SK-N-SH (cell line): ENCODE data around the gene TTC23.

Source experiments
- NRF1 ChIP-seq: IDR thresholded peaks from 2 replicates; pipeline ENCODE4 v1.6.1; 2012; ENCODE audit warnings: low read depth, mild to moderate bottlenecking, low read length
- POLR2AphosphoS5 ChIP-seq: IDR thresholded peaks from 2 replicates; pipeline ENCODE4 v1.6.1; 2012; ENCODE audit warnings: low read depth, low read length
- SIN3A ChIP-seq: IDR thresholded peaks from 2 replicates; pipeline ENCODE4 v1.6.1; 2012; ENCODE audit warnings: low read depth, mild to moderate bottlenecking, low read length, moderate library complexity, borderline replicate concordance
- TF ChIP-seq, protein P1 (sequence below): fragments of 200-600 bp; sonication (generic); IDR thresholded peaks from 2 replicates; pipeline ENCODE4 v1.6.1; 2017; ENCODE audit warnings: antibody characterized with exemption, mild to moderate bottlenecking, moderate library complexity
- TF ChIP-seq, protein P2 (sequence below): IDR thresholded peaks from 2 replicates; pipeline ENCODE4 v1.4.0; 2012; ENCODE audit warnings: low read depth, borderline replicate concordance

DNA sequence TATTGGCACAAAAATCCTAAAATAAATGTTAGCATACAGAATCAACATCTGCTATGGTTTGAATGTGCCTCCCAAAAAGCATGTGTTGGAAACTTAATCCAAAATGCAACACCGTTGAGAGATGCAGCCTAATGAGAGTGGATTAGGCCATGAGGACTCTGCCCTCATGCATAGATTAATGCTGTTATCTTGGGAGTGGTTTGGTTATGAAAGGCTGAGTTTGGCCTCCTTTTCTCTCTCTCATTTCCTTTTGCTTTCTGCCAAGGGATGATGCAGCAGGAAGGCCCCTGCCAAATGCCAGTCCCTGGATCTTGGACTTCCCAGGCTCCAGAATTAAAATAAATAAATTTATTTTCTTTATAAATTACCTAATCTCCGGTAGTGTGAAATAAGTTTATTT is 95.1 kb downstream of the TTC23 start:
- TF ChIP-seq, protein P1, sequence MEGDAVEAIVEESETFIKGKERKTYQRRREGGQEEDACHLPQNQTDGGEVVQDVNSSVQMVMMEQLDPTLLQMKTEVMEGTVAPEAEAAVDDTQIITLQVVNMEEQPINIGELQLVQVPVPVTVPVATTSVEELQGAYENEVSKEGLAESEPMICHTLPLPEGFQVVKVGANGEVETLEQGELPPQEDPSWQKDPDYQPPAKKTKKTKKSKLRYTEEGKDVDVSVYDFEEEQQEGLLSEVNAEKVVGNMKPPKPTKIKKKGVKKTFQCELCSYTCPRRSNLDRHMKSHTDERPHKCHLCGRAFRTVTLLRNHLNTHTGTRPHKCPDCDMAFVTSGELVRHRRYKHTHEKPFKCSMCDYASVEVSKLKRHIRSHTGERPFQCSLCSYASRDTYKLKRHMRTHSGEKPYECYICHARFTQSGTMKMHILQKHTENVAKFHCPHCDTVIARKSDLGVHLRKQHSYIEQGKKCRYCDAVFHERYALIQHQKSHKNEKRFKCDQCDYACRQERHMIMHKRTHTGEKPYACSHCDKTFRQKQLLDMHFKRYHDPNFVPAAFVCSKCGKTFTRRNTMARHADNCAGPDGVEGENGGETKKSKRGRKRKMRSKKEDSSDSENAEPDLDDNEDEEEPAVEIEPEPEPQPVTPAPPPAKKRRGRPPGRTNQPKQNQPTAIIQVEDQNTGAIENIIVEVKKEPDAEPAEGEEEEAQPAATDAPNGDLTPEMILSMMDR: no peak
- TF ChIP-seq NRF1 (no peak), POLR2AphosphoS5 (no peak), SIN3A (no peak)
- TF ChIP-seq, protein P2, sequence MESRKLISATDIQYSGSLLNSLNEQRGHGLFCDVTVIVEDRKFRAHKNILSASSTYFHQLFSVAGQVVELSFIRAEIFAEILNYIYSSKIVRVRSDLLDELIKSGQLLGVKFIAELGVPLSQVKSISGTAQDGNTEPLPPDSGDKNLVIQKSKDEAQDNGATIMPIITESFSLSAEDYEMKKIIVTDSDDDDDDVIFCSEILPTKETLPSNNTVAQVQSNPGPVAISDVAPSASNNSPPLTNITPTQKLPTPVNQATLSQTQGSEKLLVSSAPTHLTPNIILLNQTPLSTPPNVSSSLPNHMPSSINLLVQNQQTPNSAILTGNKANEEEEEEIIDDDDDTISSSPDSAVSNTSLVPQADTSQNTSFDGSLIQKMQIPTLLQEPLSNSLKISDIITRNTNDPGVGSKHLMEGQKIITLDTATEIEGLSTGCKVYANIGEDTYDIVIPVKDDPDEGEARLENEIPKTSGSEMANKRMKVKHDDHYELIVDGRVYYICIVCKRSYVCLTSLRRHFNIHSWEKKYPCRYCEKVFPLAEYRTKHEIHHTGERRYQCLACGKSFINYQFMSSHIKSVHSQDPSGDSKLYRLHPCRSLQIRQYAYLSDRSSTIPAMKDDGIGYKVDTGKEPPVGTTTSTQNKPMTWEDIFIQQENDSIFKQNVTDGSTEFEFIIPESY: no peak
